HEK293T (cell line): ENCODE results near the gene SPDEF.

Source experiments
- CTCF ChIA-PET: fragments of 350-600 bp; formaldehyde crosslinking; extraction: SDS; loops from one replicate; lab custom pipeline; 2021; ENCODE audit warnings: antibody characterized with exemption, inconsistent platforms; lab: Yijun Ruan, JAX
- POLR2A ChIA-PET: fragments of 350-600 bp; formaldehyde crosslinking; extraction: SDS; loops from one replicate; lab custom pipeline; 2020; ENCODE audit warnings: antibody characterized with exemption, inconsistent platforms; lab: Yijun Ruan, JAX
- DNase-seq: peaks from one replicate; pipeline ENCODE4 v3.0.0; 2012; ENCODE audit warnings: mixed read lengths; ENCODE audit errors: extremely low spot score
- ARNT ChIP-seq: fragments of 450-650 bp; IDR thresholded peaks from 2 replicates; pipeline ENCODE4 v1.6.1; 2017; ENCODE audit warnings: mild to moderate bottlenecking
- BHLHE40 ChIP-seq: fragments of 450-650 bp; IDR thresholded peaks from 2 replicates; pipeline ENCODE4 v1.6.1; 2016; ENCODE audit warnings: mild to moderate bottlenecking, moderate library complexity, borderline replicate concordance
- CTBP1 ChIP-seq: fragments of 450-650 bp; IDR thresholded peaks from 2 replicates; pipeline ENCODE4 v1.6.1; 2016; ENCODE audit warnings: borderline replicate concordance
- ELF4 ChIP-seq: fragments of 450-650 bp; IDR thresholded peaks from 2 replicates; pipeline ENCODE4 v1.6.1; 2017; ENCODE audit warnings: antibody characterized with exemption
- FOXA1 ChIP-seq: fragments of 450-650 bp; IDR thresholded peaks from 2 replicates; pipeline ENCODE4 v1.6.1; 2016; ENCODE audit warnings: mild to moderate bottlenecking
- FOXK2 ChIP-seq: fragments of 450-650 bp; IDR thresholded peaks from 2 replicates; pipeline ENCODE4 v1.6.1; 2016; ENCODE audit warnings: mild to moderate bottlenecking
- FOXM1 ChIP-seq: fragments of 450-650 bp; IDR thresholded peaks from 2 replicates; pipeline ENCODE4 v1.6.1; 2017; ENCODE audit warnings: mild to moderate bottlenecking, borderline replicate concordance
- HDGF ChIP-seq: fragments of 450-650 bp; IDR thresholded peaks from 2 replicates; pipeline ENCODE4 v1.6.1; 2017; ENCODE audit warnings: antibody characterized with exemption, borderline replicate concordance
- L3MBTL2 ChIP-seq: fragments of 450-650 bp; conservative IDR thresholded peaks from 2 replicates; pipeline ENCODE4 v1.6.1; 2016; ENCODE audit warnings: mild to moderate bottlenecking
- LEF1 ChIP-seq: fragments of 450-650 bp; IDR thresholded peaks from 2 replicates; pipeline ENCODE4 v1.6.1; 2017; ENCODE audit warnings: mild to moderate bottlenecking, borderline replicate concordance
- NFRKB ChIP-seq: fragments of 450-650 bp; IDR thresholded peaks from 2 replicates; pipeline ENCODE4 v1.6.1; 2016; ENCODE audit warnings: mild to moderate bottlenecking, moderate library complexity
- SP1 ChIP-seq: fragments of 450-650 bp; IDR thresholded peaks from 2 replicates; pipeline ENCODE4 v1.6.1; 2017
- SUZ12 ChIP-seq: fragments of 450-650 bp; IDR thresholded peaks from 2 replicates; pipeline ENCODE4 v1.6.1; 2016; ENCODE audit warnings: mild to moderate bottlenecking
- TARDBP ChIP-seq: fragments of 450-650 bp; IDR thresholded peaks from 2 replicates; pipeline ENCODE4 v1.6.1; 2016
- ZNF384 ChIP-seq: fragments of 450-650 bp; IDR thresholded peaks from 2 replicates; pipeline ENCODE4 v1.6.1; 2016
- TF ChIP-seq, protein P1 (sequence below): fragments of 450-650 bp; IDR thresholded peaks from 2 replicates; pipeline ENCODE4 v1.6.1; 2016

SPDEF gene

DNA sequence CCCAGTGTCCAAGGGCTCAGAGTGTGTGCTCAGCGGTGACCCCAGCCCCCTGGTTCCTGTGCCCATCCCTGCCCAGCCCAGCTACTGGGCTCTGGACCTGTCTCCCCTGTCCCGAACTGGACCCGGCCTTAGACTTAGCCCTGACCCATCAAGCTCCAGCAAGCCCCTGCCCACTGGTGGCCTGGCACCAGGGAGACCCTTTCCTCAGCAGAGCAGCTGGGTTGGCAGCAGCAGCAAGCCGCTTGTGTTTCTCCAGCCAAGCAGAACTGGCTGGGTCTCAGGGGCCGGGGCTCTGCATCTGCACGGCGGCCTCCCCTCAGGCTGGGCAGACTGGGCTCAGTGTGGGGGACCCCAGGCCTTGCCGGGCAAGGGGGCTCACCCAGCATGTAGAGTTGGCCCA, 801 bp downstream of the SPDEF start:
- TF ChIP-seq SP1 (no peak), BHLHE40 (no peak), L3MBTL2 (no peak), ELF4 (no peak), LEF1 (no peak), FOXK2 (no peak), NFRKB (no peak)
- ChIA-PET CTCF (interaction anchor here (1.1 kb wide), 1 partner anchor 93 kb away, joined by 4 read pairs; no protein-coding TSS in a partner anchor), POLR2A (no interaction called here)

DNA sequence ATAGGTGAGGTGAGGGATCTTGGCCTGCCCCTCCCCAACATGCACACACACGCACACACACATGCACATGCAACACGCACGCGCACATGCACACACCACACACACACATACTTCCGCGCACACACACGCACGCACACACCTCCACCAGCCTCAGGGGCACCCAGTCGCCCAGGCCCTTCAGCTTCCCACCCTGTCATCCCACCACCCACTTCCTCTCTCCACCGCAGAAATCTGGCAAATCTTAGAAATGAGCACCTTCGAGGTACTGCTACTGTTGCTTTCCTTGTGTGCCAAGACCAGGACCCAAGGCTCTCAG, 1.2 kb downstream of the SPDEF start:
- CTCF ChIA-PET, result interaction anchor here (1.1 kb wide), 1 partner anchor 92 kb away, joined by 4 read pairs; no protein-coding TSS in a partner anchor
- DNase-seq, result no peak
- TF ChIP-seq BHLHE40 (no peak), SP1 (no peak), ELF4 (no peak), FOXK2 (no peak), NFRKB (no peak)
- POLR2A ChIA-PET, result no interaction called here

More for the DNA sequence above, 801 bp downstream of the SPDEF start:
- no peak for DNase-seq

DNA sequence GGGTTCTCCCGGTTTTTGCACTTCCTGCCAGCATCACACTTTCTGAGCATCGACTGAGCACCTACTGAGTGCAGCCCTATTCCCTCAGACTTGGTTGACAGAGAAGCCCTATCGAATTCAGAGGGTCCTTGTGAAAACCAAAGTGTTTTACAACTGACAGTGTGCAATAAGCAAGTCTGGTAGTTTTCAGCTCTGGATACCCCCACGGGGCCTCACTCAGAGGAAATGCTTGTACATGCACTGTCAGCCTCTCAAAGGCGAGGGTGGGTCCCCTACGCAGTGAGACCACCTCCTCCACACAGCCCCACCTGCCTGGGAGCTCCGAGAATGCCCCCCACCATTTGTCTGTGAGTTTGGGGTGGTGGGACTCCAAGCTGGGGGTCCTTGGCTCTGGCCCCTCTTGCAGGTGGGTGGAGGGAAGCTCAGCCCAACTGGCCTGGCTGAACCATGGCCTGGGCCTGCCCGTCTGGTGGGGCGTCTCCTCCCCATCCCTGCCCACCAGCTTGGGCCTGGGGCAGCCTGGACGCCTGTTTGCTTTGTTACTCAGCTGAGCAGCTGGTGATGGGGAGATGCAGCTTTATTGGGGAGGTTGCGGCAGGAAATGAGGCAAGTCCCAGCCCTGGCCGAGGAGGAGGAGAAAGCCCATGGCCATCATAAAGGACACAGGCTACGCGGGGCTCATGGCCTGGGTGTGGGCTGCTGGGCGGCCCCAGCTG, 1.7 kb downstream of the SPDEF start:
- CTCF ChIA-PET, result no interaction called here
- TF ChIP-seq ARNT (no peak), FOXM1 (no peak), FOXA1 (no peak), FOXK2 (no peak), TARDBP (no peak), SUZ12 (no peak)
- POLR2A ChIA-PET, result no interaction called here
- DNase-seq, result no peak

- DNase-seq, result no peak
- no peak for TF ChIP-seq TARDBP
- no peak for TF ChIP-seq ARNT
- TF ChIP-seq CTBP1, result no peak
- POLR2A ChIA-PET, result no interaction called here
- CTCF ChIA-PET, result no interaction called here
Measured at GRCh38 chr6:34553750-34554149, 2.4 kb downstream of the SPDEF start.

GRCh38 chr6:34553146-34553545, 3.0 kb downstream of the SPDEF start:
- TF ChIP-seq ARNT (no peak), FOXK2 (no peak), BHLHE40 (no peak), SUZ12 (no peak), FOXM1 (no peak), ELF4 (no peak), CTBP1 (no peak), TARDBP (no peak), NFRKB (no peak), HDGF (no peak)
- TF ChIP-seq, protein P1, sequence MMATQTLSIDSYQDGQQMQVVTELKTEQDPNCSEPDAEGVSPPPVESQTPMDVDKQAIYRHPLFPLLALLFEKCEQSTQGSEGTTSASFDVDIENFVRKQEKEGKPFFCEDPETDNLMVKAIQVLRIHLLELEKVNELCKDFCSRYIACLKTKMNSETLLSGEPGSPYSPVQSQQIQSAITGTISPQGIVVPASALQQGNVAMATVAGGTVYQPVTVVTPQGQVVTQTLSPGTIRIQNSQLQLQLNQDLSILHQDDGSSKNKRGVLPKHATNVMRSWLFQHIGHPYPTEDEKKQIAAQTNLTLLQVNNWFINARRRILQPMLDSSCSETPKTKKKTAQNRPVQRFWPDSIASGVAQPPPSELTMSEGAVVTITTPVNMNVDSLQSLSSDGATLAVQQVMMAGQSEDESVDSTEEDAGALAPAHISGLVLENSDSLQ, result no peak
- ChIA-PET POLR2A (no interaction called here), CTCF (interaction anchor here (0.6 kb wide), 1 partner anchor 787 kb away, joined by 3 read pairs; no protein-coding TSS in a partner anchor)
- no peak for DNase-seq

DNA sequence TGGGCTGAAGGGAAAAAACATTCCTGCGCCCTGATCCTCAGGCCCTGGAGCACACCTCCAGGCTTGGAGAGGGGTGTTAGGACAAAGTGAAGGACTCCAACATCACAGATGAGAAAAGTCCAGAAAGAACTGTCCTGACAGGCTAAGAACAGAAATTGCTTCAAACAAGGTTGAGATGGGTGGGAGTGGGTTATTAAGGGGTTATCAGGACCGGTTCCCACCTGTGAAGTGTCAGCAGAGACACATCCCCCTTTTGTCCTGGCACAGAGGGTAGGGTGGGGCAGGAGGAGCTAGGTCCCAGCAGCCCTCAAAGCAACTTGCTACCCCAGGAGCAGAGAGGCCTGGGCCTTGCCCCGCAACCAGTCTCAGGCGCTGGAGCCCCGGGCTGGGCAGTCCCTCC, 3.5 kb downstream of the SPDEF start:
- ChIA-PET CTCF (interaction anchor here (0.6 kb wide), 1 partner anchor 788 kb away, joined by 3 read pairs; no protein-coding TSS in a partner anchor), POLR2A (no interaction called here)
- TF ChIP-seq ELF4 (no peak), FOXA1 (no peak), CTBP1 (no peak), ZNF384 (no peak), BHLHE40 (no peak), HDGF (no peak)
- TF ChIP-seq, protein P1, result no peak
- no peak for DNase-seq

DNA sequence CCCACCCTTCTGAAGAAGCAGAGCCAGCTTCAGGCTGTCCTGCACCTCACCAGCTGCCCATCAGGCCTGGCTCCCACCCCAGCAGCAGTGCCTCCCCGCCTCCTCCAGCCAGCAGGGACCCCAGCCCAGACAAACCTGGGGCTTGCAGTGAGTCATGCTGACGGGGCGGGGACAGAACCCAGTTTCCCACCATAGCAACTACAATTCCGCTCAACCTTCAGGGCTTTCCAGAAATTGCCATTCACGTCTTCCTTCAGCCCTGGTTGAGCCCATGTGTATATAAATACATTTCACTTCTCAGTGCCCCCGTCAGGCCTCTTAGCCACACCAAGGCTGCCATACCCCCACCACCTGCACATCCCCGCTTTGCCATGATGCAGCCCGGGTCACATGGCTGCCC, 4.4 kb downstream of the SPDEF start:
- DNase-seq, result no peak
- ChIA-PET CTCF (interaction anchor here (0.6 kb wide), 1 partner anchor 416 kb away, joined by 7 read pairs; no protein-coding TSS in a partner anchor), POLR2A (no interaction called here)
- TF ChIP-seq FOXA1 (no peak), CTBP1 (no peak), LEF1 (no peak), ZNF384 (no peak)

- ChIA-PET CTCF (no interaction called here), POLR2A (no interaction called here)
- TF ChIP-seq ARNT (no peak), TARDBP (no peak), LEF1 (no peak), FOXA1 (no peak), CTBP1 (no peak), FOXM1 (no peak), SP1 (no peak), SUZ12 (no peak)
- DNase-seq, result no peak
Measured at GRCh38 chr6:34549804-34550202, 6.3 kb downstream of the SPDEF start.
